Activated CD4-positive, alpha-beta memory T cell treated with anti-CD3 and anti-CD28 coated beads, Interleukin-2, amount 10 ng/mL, durations not matched to agents 7 days and 5 days (primary cell): Measurements from ENCODE around the gene AFAP1L2. TPM values are rescaled to one million over a fixed set of nuclear protein-coding genes. Genes with fewer than 3 reads are reported as not detected.

ENCODE experiments used
- CTCF ChIA-PET: fragments of 350-600 bp; sonication (Branson Sonifier 250); formaldehyde crosslinking; loops from one replicate; lab custom pipeline; 2021; ENCODE audit warnings: antibody characterized with exemption, inconsistent platforms; lab: Charles Lee
- POLR2A ChIA-PET: fragments of 350-600 bp; sonication (Branson Sonifier 250); formaldehyde crosslinking; loops from one replicate; lab custom pipeline; 2021; ENCODE audit warnings: antibody characterized with exemption; lab: Charles Lee
- DNase-seq: peaks from one replicate; pipeline ENCODE4 v3.0.0-alpha.2; 2020
- H3K27ac Mint-ChIP-seq: one replicate; pipeline ENCODE4 v1.8.0; 2021; ENCODE audit warnings: mild to moderate bottlenecking, mixed read lengths
- H3K27me3 Mint-ChIP-seq: one replicate; pipeline ENCODE4 v1.8.0; 2021; ENCODE audit warnings: mixed read lengths
- H3K36me3 Mint-ChIP-seq: one replicate; pipeline ENCODE4 v1.8.0; 2021; ENCODE audit warnings: low read depth, mixed read lengths
- H3K4me1 Mint-ChIP-seq: one replicate; pipeline ENCODE4 v1.8.0; 2021; ENCODE audit warnings: mixed read lengths
- H3K4me3 Mint-ChIP-seq: one replicate; pipeline ENCODE4 v1.8.0; 2021; ENCODE audit warnings: mild to moderate bottlenecking, mixed read lengths
- H3K9me3 Mint-ChIP-seq: one replicate; pipeline ENCODE4 v1.8.0; 2021; ENCODE audit warnings: mixed read lengths
- total RNA-seq, 2 experiments: library from RNA; stranded (reverse); gene quantifications; one replicate each; pipeline ENCODE4 v1.2.3, GENCODE V29; 2021

AFAP1L2 gene, protein sequence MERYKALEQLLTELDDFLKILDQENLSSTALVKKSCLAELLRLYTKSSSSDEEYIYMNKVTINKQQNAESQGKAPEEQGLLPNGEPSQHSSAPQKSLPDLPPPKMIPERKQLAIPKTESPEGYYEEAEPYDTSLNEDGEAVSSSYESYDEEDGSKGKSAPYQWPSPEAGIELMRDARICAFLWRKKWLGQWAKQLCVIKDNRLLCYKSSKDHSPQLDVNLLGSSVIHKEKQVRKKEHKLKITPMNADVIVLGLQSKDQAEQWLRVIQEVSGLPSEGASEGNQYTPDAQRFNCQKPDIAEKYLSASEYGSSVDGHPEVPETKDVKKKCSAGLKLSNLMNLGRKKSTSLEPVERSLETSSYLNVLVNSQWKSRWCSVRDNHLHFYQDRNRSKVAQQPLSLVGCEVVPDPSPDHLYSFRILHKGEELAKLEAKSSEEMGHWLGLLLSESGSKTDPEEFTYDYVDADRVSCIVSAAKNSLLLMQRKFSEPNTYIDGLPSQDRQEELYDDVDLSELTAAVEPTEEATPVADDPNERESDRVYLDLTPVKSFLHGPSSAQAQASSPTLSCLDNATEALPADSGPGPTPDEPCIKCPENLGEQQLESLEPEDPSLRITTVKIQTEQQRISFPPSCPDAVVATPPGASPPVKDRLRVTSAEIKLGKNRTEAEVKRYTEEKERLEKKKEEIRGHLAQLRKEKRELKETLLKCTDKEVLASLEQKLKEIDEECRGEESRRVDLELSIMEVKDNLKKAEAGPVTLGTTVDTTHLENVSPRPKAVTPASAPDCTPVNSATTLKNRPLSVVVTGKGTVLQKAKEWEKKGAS
- total RNA-seq, result 1 to 10 TPM; 1.5 to 1.9 TPM

DNA sequence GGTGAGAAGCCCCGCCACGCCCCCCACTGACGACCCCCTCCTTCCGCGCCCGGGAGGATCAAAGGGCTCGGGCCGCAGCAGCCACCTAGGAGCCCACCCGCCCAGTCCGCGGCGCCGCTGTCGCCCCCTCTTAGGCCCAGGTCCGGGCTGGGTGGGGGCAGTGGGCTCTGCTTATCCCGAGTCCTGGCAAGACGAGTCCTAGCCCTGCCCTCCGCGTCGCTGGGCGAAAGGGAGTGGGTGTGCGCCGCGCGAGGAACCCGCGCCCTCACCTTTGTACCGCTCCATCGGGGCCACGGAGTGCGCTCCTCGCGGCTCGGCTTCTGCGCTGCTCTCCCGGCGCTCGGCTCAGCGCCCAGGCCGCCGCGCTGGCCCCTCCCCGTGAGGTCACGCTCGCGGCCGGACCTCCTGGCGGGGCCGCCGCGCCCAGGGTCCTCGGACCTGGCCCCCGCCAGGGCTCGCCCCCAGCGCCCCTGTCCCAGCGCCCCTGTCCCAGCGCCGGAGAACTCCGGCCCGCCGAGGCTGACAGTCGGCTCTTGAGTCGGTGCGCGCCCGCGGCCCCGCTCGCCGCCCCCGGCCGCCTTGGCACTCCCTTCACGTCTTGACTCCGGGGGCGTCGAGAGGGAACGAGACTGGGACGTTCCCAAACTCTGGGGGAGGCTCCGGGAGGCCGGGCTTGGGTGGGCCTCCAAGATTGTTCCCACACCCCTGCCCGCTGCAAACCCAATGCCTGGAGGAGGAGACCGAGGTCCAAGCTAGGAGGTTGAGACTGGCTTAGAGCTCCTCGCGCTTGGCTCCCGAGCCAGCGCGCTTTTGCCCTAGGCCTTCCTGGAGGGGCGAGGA lies at the start of gene AFAP1L2:
TSS of gene AFAP1L2 (minus strand) at position 332 of the 840 bp plus-strand sequence. CDS start at position 285, 47 bp downstream.
- ChIA-PET CTCF (interaction anchor here (1.3 kb wide), 1 partner anchor 101 kb away, joined by 9 read pairs; no protein-coding TSS in a partner anchor), POLR2A (no interaction called here)
- Mint-ChIP-seq H3K4me1 (peaks cover 7% of the 10 kb centered on the region), H3K9me3 (no peaks in the 10 kb centered on the region), H3K27me3 (peaks cover 69% of the 10 kb centered on the region), H3K27ac (no peak within 1 kb of the TSS), H3K4me3 (no peak within 1 kb of the TSS), H3K36me3 (no peaks in the 10 kb centered on the region)
- no peak for DNase-seq

DNA sequence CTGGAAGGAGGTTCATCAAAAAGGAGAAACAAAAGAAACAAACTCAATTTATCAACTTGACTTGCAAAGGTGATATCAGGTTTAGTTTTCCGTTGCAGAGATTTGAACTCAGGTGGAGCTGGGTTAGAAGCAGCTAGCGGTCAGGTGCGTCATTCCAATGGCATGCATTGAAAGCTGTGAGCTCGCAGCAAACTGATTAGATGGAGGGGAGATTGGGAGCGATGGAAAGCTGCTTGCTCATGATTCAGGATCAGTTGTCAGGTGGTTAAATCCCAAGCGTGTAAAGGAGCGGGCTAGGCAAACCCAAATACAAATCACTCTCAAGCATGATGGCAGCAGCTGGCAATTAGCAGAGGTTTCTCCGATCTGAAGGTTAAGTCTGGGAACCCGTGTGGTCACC lies 49.3 kb upstream of the AFAP1L2 start:
- ChIA-PET POLR2A (no interaction called here), CTCF (interaction anchor here (1.4 to 3.1 kb wide), 2 partner anchors 17 to 19 kb away, joined by 3 to 12 read pairs; no protein-coding TSS in a partner anchor)
- Mint-ChIP-seq H3K27me3 (no peaks in the 10 kb centered on the region), H3K4me1 (no peaks in the 10 kb centered on the region), H3K4me3 (no peak overlapping the region), H3K36me3 (peaks cover 10% of the 10 kb centered on the region), H3K9me3 (no peaks in the 10 kb centered on the region), H3K27ac (no peak overlapping the region)
- no peak for DNase-seq

DNA sequence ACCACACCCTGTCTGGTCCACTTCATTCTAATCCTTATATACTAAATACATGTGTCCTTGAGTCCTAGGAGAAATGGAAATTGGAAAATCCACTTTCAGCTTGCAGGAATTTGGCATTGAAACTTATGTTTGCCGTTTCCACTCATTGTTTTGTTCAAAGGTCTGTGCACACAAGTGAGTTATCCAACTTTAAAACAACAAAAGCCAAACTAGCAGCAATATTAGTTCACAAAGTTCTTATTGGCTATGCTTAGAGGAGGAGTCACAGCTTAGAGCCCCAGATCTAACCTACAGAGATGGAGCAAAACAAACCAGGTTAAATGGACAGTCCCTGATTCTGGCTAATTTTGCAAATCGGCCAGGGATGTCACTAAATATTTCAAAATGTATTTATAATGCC lies 44.6 kb upstream of the AFAP1L2 start:
- no peaks in the 10 kb centered on the region for H3K9me3 Mint-ChIP-seq
- CTCF ChIA-PET, result interaction anchor here (1.3 to 1.9 kb wide), 2 partner anchors 23 to 145 kb away, joined by 4 to 5 read pairs; no protein-coding TSS in a partner anchor
- H3K4me3 Mint-ChIP-seq, result no peak overlapping the region
- POLR2A ChIA-PET, result no interaction called here
- no peak overlapping the region for H3K27ac Mint-ChIP-seq
- H3K36me3 Mint-ChIP-seq, result peaks cover 16% of the 10 kb centered on the region
- no peak for DNase-seq
- no peaks in the 10 kb centered on the region for H3K27me3 Mint-ChIP-seq
- no peaks in the 10 kb centered on the region for H3K4me1 Mint-ChIP-seq

DNA sequence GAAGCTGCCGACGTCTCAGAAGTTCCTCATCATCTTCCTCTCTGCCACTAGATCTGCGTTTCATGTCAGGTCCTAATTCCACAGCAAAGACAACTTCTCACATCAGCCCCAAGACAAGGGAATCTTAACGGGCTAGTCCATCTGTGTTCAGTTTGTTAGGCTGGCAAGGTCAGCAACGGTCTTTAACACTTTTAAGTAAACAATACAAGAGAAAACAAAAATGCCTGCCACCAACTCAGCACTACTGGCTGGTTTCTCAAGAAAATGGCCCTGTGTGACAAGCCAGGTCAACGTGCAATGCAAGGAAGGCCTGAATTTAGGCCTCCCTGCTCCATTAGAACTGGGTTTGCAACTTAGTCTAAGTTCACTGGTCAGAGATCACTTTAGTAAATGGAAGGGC lies 41.0 kb upstream of the AFAP1L2 start:
- Mint-ChIP-seq H3K27ac (no peak overlapping the region), H3K4me3 (no peak overlapping the region), H3K4me1 (no peaks in the 10 kb centered on the region), H3K27me3 (no peaks in the 10 kb centered on the region), H3K36me3 (peaks cover 25% of the 10 kb centered on the region), H3K9me3 (no peaks in the 10 kb centered on the region)
- CTCF ChIA-PET, result no interaction called here
- no peak for DNase-seq
- POLR2A ChIA-PET, result no interaction called here

DNA sequence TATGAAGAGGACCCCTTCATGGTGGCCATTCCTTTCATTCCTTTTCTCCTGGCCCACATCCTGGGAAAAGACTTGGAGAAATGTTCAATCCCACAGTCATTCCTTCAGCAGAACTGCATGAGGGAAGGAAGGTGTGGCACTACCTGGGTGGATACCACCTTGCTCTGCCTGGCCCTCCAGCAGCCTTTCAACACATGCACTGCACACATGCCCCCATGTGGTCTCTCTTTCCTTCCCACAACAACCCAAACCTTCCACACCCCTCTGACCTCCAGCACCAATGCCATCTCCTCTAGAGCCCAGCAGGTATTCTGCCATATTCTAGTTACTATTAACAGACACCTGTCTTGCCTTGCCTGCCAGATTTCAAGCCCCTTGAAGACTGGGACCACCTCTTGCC lies 40.5 kb upstream of the AFAP1L2 start:
- Mint-ChIP-seq H3K4me1 (no peaks in the 10 kb centered on the region), H3K27me3 (no peaks in the 10 kb centered on the region), H3K36me3 (peaks cover 30% of the 10 kb centered on the region), H3K4me3 (no peak overlapping the region), H3K27ac (no peak overlapping the region), H3K9me3 (no peaks in the 10 kb centered on the region)
- DNase-seq, result no peak
- CTCF ChIA-PET, result no interaction called here
- POLR2A ChIA-PET, result no interaction called here

DNA sequence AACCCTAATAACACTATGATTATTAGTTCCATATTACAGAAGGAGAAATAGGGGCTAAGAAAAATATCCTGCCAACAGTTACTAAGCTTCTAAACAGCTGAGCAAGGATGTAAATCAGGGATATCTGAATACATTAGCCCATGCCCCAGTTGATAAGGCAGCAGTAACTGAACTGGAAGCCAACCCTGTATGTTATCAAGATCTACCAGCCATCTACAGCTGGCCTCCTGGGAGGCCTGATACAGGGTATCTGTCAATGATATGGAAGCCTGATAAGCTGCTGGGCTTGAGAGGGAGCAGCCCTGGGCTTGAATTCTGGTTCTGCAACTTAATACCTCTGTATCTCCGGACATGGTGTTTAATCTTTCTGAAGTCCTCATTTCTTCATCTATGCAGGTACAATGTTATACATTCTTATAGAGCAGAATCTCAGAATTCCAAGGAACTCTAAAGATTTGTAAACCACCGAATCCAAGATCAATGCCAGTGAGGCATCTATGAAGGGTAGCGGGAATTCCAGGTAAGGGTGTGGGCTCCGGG lies 37.9 kb upstream of the AFAP1L2 start:
- peaks cover 51% of the 10 kb centered on the region for H3K36me3 Mint-ChIP-seq
- POLR2A ChIA-PET, result no interaction called here
- no peak overlapping the region for H3K4me3 Mint-ChIP-seq
- CTCF ChIA-PET, result no interaction called here
- no peaks in the 10 kb centered on the region for H3K27me3 Mint-ChIP-seq
- no peak for DNase-seq
- no peaks in the 10 kb centered on the region for H3K9me3 Mint-ChIP-seq
- no peaks in the 10 kb centered on the region for H3K4me1 Mint-ChIP-seq
- no peak overlapping the region for H3K27ac Mint-ChIP-seq

DNA sequence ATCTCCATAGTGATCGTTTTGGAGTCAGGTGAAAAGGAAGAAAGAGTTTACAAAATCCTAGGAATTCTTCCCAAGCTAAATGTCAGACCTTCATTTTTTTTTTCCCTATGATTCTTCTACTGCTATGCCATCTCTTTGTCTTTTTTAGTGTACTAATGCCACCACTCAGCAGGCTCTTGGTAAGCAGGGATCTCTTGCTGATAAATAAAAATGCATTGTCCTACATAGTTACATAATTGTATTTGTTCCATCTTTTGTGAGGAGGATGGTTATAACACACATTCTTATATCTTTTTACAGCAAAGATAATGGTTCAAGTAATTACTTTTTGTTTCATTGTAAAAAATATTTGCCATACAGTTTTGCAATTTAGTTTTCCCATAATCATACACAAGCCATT lies 36.8 kb upstream of the AFAP1L2 start:
- H3K27me3 Mint-ChIP-seq, result no peaks in the 10 kb centered on the region
- H3K27ac Mint-ChIP-seq, result no peak overlapping the region
- peaks cover 57% of the 10 kb centered on the region for H3K36me3 Mint-ChIP-seq
- ChIA-PET POLR2A (no interaction called here), CTCF (interaction anchor here (1.0 kb wide), 1 partner anchor 43 kb away, joined by 3 read pairs; no protein-coding TSS in a partner anchor)
- DNase-seq, result no peak
- H3K4me3 Mint-ChIP-seq, result no peak overlapping the region
- no peaks in the 10 kb centered on the region for H3K4me1 Mint-ChIP-seq
- H3K9me3 Mint-ChIP-seq, result no peaks in the 10 kb centered on the region

DNA sequence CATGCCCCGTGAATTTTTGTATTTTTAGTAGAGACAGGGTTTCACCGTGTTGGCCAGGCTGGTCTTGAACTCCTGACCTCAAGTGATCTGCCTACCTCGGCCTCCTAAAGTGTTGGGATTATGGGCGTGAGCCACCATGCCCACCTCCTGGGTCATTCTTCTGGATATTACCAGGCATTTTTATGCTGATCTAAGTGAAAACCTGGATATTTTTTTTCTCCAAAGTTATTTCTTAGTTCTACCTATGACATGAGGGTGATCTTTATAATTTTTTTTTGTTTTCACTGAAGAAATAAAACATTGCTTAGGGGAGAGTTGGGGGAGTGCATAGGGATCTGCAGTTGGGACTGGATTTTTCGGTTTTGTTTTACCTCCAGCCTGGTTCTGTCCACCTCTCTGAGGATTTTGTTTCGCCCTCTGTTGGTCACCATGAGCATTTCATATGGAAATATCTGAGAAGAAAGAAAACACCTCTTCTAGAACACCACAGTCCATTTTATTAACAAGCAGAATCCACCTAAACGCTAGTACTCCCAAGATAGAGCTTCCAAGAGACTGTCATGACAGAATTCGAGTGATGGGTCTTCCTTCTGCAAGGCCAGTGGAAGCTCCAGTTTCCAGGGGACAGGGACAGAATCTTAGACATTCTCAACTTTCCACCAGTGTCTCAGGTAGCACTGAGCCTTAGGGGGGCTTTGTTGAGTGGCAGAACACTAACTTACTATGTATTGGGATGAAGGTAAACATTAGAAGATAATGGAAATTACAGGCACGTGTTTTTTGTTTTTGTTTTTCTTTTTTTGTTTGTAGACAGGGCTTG lies 33.4 kb upstream of the AFAP1L2 start:
- no peak for DNase-seq
- no peaks in the 10 kb centered on the region for H3K9me3 Mint-ChIP-seq
- no peaks in the 10 kb centered on the region for H3K27me3 Mint-ChIP-seq
- peaks cover 70% of the 10 kb centered on the region for H3K36me3 Mint-ChIP-seq
- no peak overlapping the region for H3K27ac Mint-ChIP-seq
- POLR2A ChIA-PET, result no interaction called here
- H3K4me3 Mint-ChIP-seq, result no peak overlapping the region
- H3K4me1 Mint-ChIP-seq, result no peaks in the 10 kb centered on the region
- CTCF ChIA-PET, result interaction anchor here (2.5 kb wide), 1 partner anchor 134 kb away, joined by 9 read pairs; no protein-coding TSS in a partner anchor

DNA sequence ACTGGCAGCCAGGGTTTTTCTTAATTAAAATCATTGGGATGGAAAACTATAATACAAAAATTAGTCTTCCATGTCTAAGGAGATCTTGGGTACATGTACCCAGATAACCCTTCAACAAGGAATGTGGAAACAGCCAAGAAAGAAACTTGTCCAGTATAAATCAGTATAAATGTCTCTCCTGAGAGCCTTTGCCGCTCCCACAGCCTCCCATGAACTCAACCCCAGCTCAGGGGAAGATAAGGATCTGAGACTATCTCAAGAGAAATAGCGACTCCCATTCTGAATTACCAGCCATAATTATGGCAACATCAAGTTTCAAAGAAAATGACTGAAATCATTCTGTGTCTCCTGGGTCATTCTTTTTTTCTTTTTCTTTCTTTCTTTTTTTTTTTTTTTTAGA lies 32.6 kb upstream of the AFAP1L2 start:
- Mint-ChIP-seq H3K9me3 (no peaks in the 10 kb centered on the region), H3K27me3 (no peaks in the 10 kb centered on the region), H3K4me1 (peaks cover 1% of the 10 kb centered on the region), H3K4me3 (no peak overlapping the region), H3K36me3 (peaks cover 73% of the 10 kb centered on the region), H3K27ac (no peak overlapping the region)
- ChIA-PET CTCF (interaction anchor here (0.7 to 2.5 kb wide), 2 partner anchors 133 to 246 kb away, joined by 3 to 9 read pairs; no protein-coding TSS in a partner anchor), POLR2A (no interaction called here)
- no peak for DNase-seq

DNA sequence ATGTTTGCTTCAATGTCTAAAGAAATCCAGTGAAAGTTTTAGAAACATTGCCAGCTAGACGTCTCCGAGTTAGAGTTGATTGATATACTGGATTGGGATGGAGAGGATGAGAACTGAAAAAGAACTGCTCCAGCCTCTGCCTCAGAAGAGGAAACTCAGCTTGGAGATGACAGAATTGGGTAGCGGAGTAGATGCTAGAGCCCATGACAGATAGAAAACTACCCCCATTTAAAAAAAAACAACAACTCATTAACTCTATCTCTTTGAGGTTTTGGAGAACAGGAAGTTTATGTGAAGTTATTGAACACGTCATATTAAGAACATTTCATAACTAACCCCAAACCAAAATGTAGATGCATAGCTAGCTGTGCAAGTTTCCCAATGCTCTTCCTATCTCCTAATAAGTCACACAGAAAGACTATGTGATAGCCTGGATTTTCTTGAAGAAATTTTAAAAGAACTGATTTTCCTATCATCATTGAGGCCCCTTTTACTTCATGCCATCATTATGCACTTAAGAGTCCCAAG lies 28.3 kb upstream of the AFAP1L2 start:
- DNase-seq, result no peak
- Mint-ChIP-seq H3K27me3 (no peaks in the 10 kb centered on the region), H3K4me3 (no peak overlapping the region), H3K36me3 (peaks cover 43% of the 10 kb centered on the region), H3K4me1 (peaks cover 1% of the 10 kb centered on the region), H3K27ac (no peak overlapping the region), H3K9me3 (no peaks in the 10 kb centered on the region)
- ChIA-PET CTCF (interaction anchor here (2.4 kb wide), 1 partner anchor 129 kb away, joined by 7 read pairs; no protein-coding TSS in a partner anchor), POLR2A (no interaction called here)

DNA sequence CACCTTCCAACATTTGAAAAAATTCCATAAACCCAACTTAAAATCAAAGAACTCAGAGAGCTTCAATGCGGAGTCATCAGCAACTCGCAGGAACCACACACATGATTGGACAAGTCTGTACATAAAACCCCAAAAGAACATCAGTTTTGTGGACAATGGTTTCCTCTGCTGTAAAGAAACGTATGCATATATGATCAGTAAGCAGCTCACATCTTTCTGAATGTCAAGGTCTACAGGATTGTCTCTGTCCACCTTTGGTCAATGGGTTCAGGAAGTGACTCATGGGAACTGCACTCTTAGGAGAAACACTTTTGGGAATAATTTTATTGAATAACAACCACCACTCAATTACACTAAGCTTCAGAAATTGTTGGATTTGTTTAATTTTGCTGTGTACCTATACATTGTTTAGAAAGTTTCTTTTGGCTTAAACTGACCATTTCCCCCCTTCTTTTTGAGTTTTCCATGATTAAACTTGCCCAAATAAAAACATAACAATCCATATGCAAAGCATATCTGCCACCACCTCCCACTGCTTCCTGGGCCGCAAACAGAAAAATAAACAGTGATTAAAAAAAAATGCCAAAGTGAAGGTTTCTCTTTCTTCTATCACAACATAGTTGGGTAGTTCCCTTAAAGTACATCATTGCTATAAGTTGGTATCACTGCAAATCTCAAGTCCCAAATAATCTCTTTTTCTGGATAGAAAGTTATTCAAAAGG lies 27.3 kb upstream of the AFAP1L2 start:
- ChIA-PET CTCF (interaction anchor here (2.4 kb wide), 1 partner anchor 128 kb away, joined by 7 read pairs; no protein-coding TSS in a partner anchor), POLR2A (no interaction called here)
- no peaks in the 10 kb centered on the region for H3K9me3 Mint-ChIP-seq
- H3K27ac Mint-ChIP-seq, result no peak overlapping the region
- no peaks in the 10 kb centered on the region for H3K27me3 Mint-ChIP-seq
- H3K4me3 Mint-ChIP-seq, result no peak overlapping the region
- H3K4me1 Mint-ChIP-seq, result peaks cover 1% of the 10 kb centered on the region
- peaks cover 39% of the 10 kb centered on the region for H3K36me3 Mint-ChIP-seq
- no peak for DNase-seq
